HepG2 (cell line): ENCODE measurements around the gene KIRREL2. TPM values are rescaled to one million over a fixed set of nuclear protein-coding genes. Genes with fewer than 3 reads are reported as not detected.

ENCODE experiments used
- ATAC-seq: fragments of 200-7000 bp; cut with Tn5 transposase; 3 replicates; pipeline ENCODE4 v1.9.1; 2020; ENCODE audit warnings: mild to moderate bottlenecking, moderate library complexity
- BruUV-seq: library from RNA; stranded (reverse); fragments of 400-500 nt; replicated peaks from 2 replicates; lab custom pipeline; 2021; lab: Mats Ljungman, UMichigan
- CTCF ChIA-PET: fragments of 300-600 bp; formaldehyde crosslinking; extraction: SDS; loops from one replicate; lab custom pipeline; 2021; ENCODE audit warnings: low total read pairs, inconsistent platforms, low intra/inter-chr PET ratio; lab: Yijun Ruan, JAX
- POLR2A ChIA-PET: fragments of 350-600 bp; sonication (Branson Sonifier 250); formaldehyde crosslinking; loops from one replicate; lab custom pipeline; 2020; ENCODE audit warnings: antibody characterized with exemption, inconsistent platforms; lab: Yijun Ruan, JAX
- DNase-seq: peaks from one replicate; pipeline ENCODE4 v3.0.0-alpha.2; 2015; ENCODE audit warnings: low spot score
- FAIRE-seq: peaks from 3 replicates; lab custom pipeline; 2011; peaks lifted over from hg19 to GRCh38; lab: Jason Lieb, UNC
- H2AFZ ChIP-seq: one replicate; pipeline ENCODE4 v1.6.1; 2011; ENCODE audit warnings: low read length, inconsistent platforms
- H3K27ac ChIP-seq: fragments of 300-600 bp; 3 replicates; pipeline ENCODE4 v1.8.0; 2011; ENCODE audit warnings: mixed run types, mild to moderate bottlenecking, mixed read lengths, low read length, inconsistent platforms; ENCODE audit not compliant: insufficient read depth; ENCODE audit errors: extremely low read length
- H3K27me3 ChIP-seq, 2 experiments: fragments of 200-600 bp in 1 of 2; 2 replicates in 1 of 2; 3 replicates in 1 of 2; pipeline versions ENCODE4 v1.6.0 to v1.8.0; 2011; ENCODE audit warnings: low read length in 2 of 2, mild to moderate bottlenecking in 2 of 2, moderate library complexity in 2 of 2, inconsistent platforms in 1 of 2; ENCODE audit not compliant: insufficient read depth in 2 of 2, control insufficient read depth in 1 of 2
- H3K36me3 ChIP-seq, 2 experiments: fragments of 200-600 bp in 1 of 2; replicated peaks in 1 of 2; 2 replicates in 1 of 2; 3 replicates in 1 of 2; pipeline versions ENCODE4 v1.5.1 to v1.8.0; 2011; ENCODE audit warnings: low read length in 2 of 2, inconsistent platforms in 1 of 2; ENCODE audit not compliant: insufficient read depth in 2 of 2, control insufficient read depth in 1 of 2
- H3K4me1 ChIP-seq: 2 replicates; pipeline ENCODE4 v1.5.1; 2012; ENCODE audit warnings: low read length, inconsistent platforms; ENCODE audit not compliant: insufficient read depth
- H3K4me2 ChIP-seq: 2 replicates; pipeline ENCODE4 v1.6.0; 2011; ENCODE audit warnings: low read depth, low read length, inconsistent platforms
- H3K4me3 ChIP-seq, 3 experiments: fragments of 200-600 bp in 1 of 3; sonication (generic), shearing (Covaris generic) in 1 of 3; replicated peaks in 1 of 3; 2 replicates each; pipeline ENCODE4 v1.5.1; 2011 to 2016; ENCODE audit warnings: low read length in 3 of 3, inconsistent platforms in 2 of 3, low read depth in 2 of 3, mild to moderate bottlenecking in 2 of 3, control low read depth in 1 of 3, mixed read lengths in 1 of 3; ENCODE audit not compliant: insufficient read depth in 1 of 3
- H3K79me2 ChIP-seq: one replicate; pipeline ENCODE4 v1.6.1; 2011; ENCODE audit warnings: low read length, inconsistent platforms; ENCODE audit not compliant: insufficient read depth
- H3K9ac ChIP-seq: 2 replicates; pipeline ENCODE4 v1.6.0; 2011; ENCODE audit warnings: mild to moderate bottlenecking, low read depth, low read length, inconsistent platforms; ENCODE audit not compliant: insufficient read depth
- H3K9me3 ChIP-seq: 2 replicates; pipeline ENCODE4 v1.5.1; 2012; ENCODE audit warnings: mild to moderate bottlenecking, low read length
- H4K20me1 ChIP-seq: 2 replicates; pipeline ENCODE4 v1.6.0; 2011; ENCODE audit warnings: inconsistent platforms, mild to moderate bottlenecking, low read length, moderate library complexity; ENCODE audit not compliant: insufficient read depth
- GLMP ChIP-seq: sonication (generic); formaldehyde crosslinking; IDR thresholded peaks from 2 replicates; pipeline ENCODE4 v1.9.0; 2021; ENCODE audit warnings: missing genetic modification reagents, mild to moderate bottlenecking, borderline replicate concordance
- GZF1 ChIP-seq: sonication (generic); formaldehyde crosslinking; IDR thresholded peaks from 2 replicates; pipeline ENCODE4 v1.5.1; 2020; ENCODE audit warnings: mild to moderate bottlenecking, missing genetic modification reagents
- NR2F2 ChIP-seq: IDR thresholded peaks from 2 replicates; pipeline ENCODE4 v1.6.1; 2012; ENCODE audit warnings: low read depth, inconsistent platforms, borderline replicate concordance
- ZNF644 ChIP-seq: IDR thresholded peaks from 2 replicates; pipeline ENCODE4 v1.6.1; 2016; ENCODE audit warnings: low read depth
- ZUFSP ChIP-seq: sonication (generic); formaldehyde crosslinking; IDR thresholded peaks from 2 replicates; pipeline ENCODE4 v1.9.0; 2021; ENCODE audit warnings: missing genetic modification reagents, mild to moderate bottlenecking, borderline replicate concordance
- WGBS: methylation state at CpG from one replicate; pipeline ENCODE4 v1.1.6; 2017; ENCODE audit warnings: low lambda C conversion rate; 5-methylcytosine and 5-hydroxymethylcytosine counted together
- in situ Hi-C: cut with HindIII; loops from 2 replicates; pipeline ENCODE4 v1.10.0; 2017; ENCODE audit warnings: low pct_unique_long_range_greater_than_20kb; ENCODE audit not compliant: extremely low pct_ligation_motif_present
- intact Hi-C: fragments of 100-400 bp; cut with micrococcal nuclease; formaldehyde crosslinking; loops from one replicate; pipeline ENCODE4 v1.10.0; 2022; ENCODE audit not compliant: unreplicated experiment
- polyA plus RNA-seq, 8 experiments: library from polyadenylated mRNA; depleted of rRNA in 3 of 8; stranded (reverse) in 7 of 8; unstranded in 1 of 8; fragments of >200 nt; fragmentation: Illumina TruSeq in 4 of 8; extraction: Trizol in 4 of 8; gene quantifications; 2 replicates each; pipeline versions ENCODE4 v1.2.1 to v1.2.3, GENCODE V29; 2011 to 2016; ENCODE audit warnings: low read depth in 4 of 8, missing spikeins in 1 of 8, mixed read lengths in 1 of 8; ENCODE audit not compliant: insufficient read depth in 1 of 8
- total RNA-seq, 5 experiments: library from RNA; depleted of rRNA; stranded (reverse); fragments of >200 nt; fragmentation: Illumina TruSeq; extraction: Trizol; gene quantifications; 2 replicates each; pipeline ENCODE4 v1.2.3, GENCODE V29; 2016; ENCODE audit warnings: low read depth in 1 of 5

The KIRREL2 gene
- total and polyA plus RNA-seq, 2 of the 13 experiments (the other 11 are each of a cell fraction or from before 2014, with no cell fraction given), result 0.18 to 2.4 TPM

GRCh38 chr19:35816262-35816661 lies 40.4 kb upstream of the KIRREL2 start:
- BruUV-seq, result no TSS peak
- CTCF ChIA-PET, result no interaction called here
- ATAC-seq, result no peak

GRCh38 chr19:35816846-35817245 lies 39.9 kb upstream of the KIRREL2 start:
- no peak overlapping the region for H2AFZ ChIP-seq
- no peaks in the 10 kb centered on the region for H3K9me3 ChIP-seq
- peaks cover 55% of the 10 kb centered on the region for H3K4me1 ChIP-seq
- BruUV-seq, result no TSS peak
- FAIRE-seq (no peak), ATAC-seq (no peak), DNase-seq (no peak)
- no peak overlapping the region for H3K4me3 ChIP-seq
- peaks cover 6% of the 10 kb centered on the region for H3K79me2 ChIP-seq
- 62% methylated on average over 9 of the region's 9 CpGs for WGBS
- no peak for TF ChIP-seq GLMP
- TF ChIP-seq NR2F2, result no peak
- TF ChIP-seq ZNF644 (CRISPR knock-in tag), result no peak
- TF ChIP-seq GZF1 (CRISPR knock-in tag), result no peak
- in situ Hi-C loops (loop anchor here (10.0 kb wide), 1 partner anchor 122 kb away; no protein-coding TSS in a partner anchor), intact Hi-C loops (loop anchor here (10.0 kb wide), 1 partner anchor 122 kb away; no protein-coding TSS in a partner anchor)
- POLR2A ChIA-PET, result interaction anchor here (1.2 kb wide), 1 partner anchor 20 kb away, joined by 3 read pairs; no protein-coding TSS in a partner anchor
- no peaks in the 10 kb centered on the region for H3K36me3 ChIP-seq
- H3K27me3 ChIP-seq, result no peaks in the 10 kb centered on the region; a peak in 2 of 5 replicates
- CTCF ChIA-PET, result no interaction called here
- no peak overlapping the region for H3K9ac ChIP-seq
- H3K27ac ChIP-seq, result no peak overlapping the region
- no peak overlapping the region for H3K4me2 ChIP-seq
- H4K20me1 ChIP-seq, result no peaks in the 10 kb centered on the region

More at GRCh38 chr19:35816262-35816661, 40.4 kb upstream of the KIRREL2 start:
- H2AFZ ChIP-seq, result no peak overlapping the region
- POLR2A ChIA-PET, result interaction anchor here (1.2 kb wide), 1 partner anchor 20 kb away, joined by 3 read pairs; no protein-coding TSS in a partner anchor
- WGBS, result 15% methylated on average over 6 of the region's 6 CpGs
- no peak for DNase-seq
- no peak overlapping the region for H3K4me3 ChIP-seq
- intact Hi-C loops, result loop anchor here (10.0 kb wide), 1 partner anchor 121 kb away; no protein-coding TSS in a partner anchor
- H3K27me3 ChIP-seq, result no peaks in the 10 kb centered on the region; a peak in 1 of 5 replicates
- no peak overlapping the region for H3K27ac ChIP-seq
- 0 out of 2 replicates have a peak overlapping the region, but pooled peaks have one; percentile 36 for H3K4me2 ChIP-seq
- H3K36me3 ChIP-seq, result no peaks in the 10 kb centered on the region
- TF ChIP-seq ZUFSP, result no peak
- TF ChIP-seq, all 625 proteins: peak for 0
- H3K9me3 ChIP-seq, result no peaks in the 10 kb centered on the region
- H3K79me2 ChIP-seq, result peaks cover 12% of the 10 kb centered on the region
- in situ Hi-C loops, result loop anchor here (10.0 kb wide), 1 partner anchor 121 kb away; no protein-coding TSS in a partner anchor
- H3K4me1 ChIP-seq, result peaks cover 55% of the 10 kb centered on the region
- H4K20me1 ChIP-seq, result no peaks in the 10 kb centered on the region
- FAIRE-seq, result no peak
- H3K9ac ChIP-seq, result no peak overlapping the region
